Testis (tissue), 2 donors: Measurements from ENCODE around the gene RNF157.

Experiments used
- CTCF ChIP-seq, 3 experiments: fragments of 450-650 bp in 2 of 3; fragments of 200-600 bp in 1 of 3; sonication (generic) in 1 of 3; IDR thresholded peaks; one replicate each; pipeline ENCODE4 v1.5.1; 2016 to 2019; ENCODE audit warnings: antibody characterized with exemption in 3 of 3, mild to moderate bottlenecking in 2 of 3, moderate library complexity in 1 of 3
- POLR2A ChIP-seq: fragments of 450-650 bp; IDR thresholded peaks from one replicate; pipeline ENCODE4 v1.6.1; 2017; ENCODE audit warnings: antibody characterized with exemption, mild to moderate bottlenecking, moderate library complexity

- TF ChIP-seq CTCF (IDR thresholded peaks at IDR 0.05) (no peak), POLR2A (no peak)
These were observed 40.8 kb downstream of the RNF157 start for GRCh38 chr17:76199469-76199868.
